Stimulated activated CD4-positive, alpha-beta T cell treated with anti-CD3 and anti-CD28 coated beads, Interleukin-1b, Interleukin-23, amount 100 ng/mL, for 4 hours (primary cell): ENCODE measurements around the gene ZSWIM9.

Experiments used
- DNase-seq, 2 donors: peaks; one replicate each; pipeline ENCODE4 v3.0.0-alpha.2; 2020; ENCODE audit warnings: low read depth in 2 of 2

ZSWIM9 gene

DNA sequence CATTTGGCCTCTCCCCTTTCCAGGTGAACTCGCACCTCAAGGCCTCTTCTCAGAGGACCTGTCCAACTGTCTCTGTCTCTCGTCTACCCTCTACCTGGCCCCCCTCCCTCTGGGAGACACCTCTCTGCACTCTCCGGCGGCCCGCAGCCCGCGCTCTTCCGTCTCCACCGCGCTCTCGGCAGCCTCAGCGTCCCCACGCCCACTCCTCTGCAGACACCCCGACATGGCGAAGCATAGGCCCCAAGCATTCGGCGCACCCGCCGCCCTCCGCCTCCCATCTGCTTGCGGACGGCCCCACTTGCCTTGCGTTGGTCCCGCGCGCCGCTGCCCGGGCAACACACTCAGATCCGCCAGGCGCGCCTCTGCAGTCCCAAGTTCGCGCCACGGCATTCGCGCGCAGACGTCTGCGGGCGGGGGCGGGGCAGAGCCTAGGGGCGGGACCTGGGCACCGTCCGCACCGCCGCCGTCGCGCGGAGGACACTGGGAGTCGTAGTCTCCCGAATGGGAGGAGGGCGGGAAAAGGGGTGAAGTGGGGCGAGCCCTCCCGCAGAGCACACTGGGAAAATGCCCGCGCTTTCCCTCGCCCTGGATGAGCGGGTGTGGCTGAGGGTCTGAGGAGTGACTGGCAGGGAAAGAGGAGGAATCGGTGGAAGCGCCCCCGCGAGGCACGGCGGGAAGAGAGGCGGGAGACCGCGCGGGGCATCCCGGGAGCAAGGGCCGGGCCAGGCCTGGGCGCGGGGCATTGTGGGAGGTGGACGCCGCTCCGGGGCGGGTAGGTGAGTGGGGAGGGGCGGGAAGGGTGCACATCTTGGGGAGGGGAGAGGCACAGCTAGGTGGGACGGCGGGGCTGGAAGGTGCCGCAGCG is at the start of gene ZSWIM9, which contains the start of gene LIG1:
Gene ZSWIM9, plus strand, starts transcription at position 742 of the 865 bp plus-strand sequence. CDS start 1,123 bp downstream, outside the sequence.
Gene LIG1, minus strand, starts transcription at position 406 of the 865 bp plus-strand sequence. CDS start 4,778 bp downstream, outside the sequence.
- DNase-seq, result peak; percentile 82 to 89

GRCh38 chr19:48121066-48121465 is 49.4 kb upstream of the ZSWIM9 start:
- no peak for DNase-seq

- no peak for DNase-seq
Measured at GRCh38 chr19:48121909-48122371, 48.5 kb upstream of the ZSWIM9 start.

DNA sequence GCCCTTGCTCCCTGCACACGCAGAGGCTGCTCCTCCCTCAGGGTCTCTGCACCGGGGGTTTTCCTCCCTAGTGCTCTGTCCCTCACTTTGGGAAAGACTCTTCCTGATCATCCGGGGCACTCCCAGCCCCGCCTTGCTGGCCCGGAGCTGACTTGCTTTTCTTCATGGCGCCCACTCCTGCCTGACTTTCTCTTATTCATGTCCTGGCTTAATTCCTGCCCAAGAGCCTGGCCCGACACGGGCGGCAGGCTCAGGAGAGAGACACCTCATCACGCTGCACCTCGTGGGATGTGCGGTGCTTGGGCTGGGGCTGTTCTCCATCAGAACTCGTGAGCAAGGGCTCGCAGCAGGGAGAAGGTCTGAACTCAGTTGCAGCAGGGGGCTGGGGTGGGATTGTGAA is 48.1 kb upstream of the ZSWIM9 start:
- DNase-seq, result no peak

- DNase-seq, result no peak
Measured at GRCh38 chr19:48123907-48124651, 46.4 kb upstream of the ZSWIM9 start.

DNA sequence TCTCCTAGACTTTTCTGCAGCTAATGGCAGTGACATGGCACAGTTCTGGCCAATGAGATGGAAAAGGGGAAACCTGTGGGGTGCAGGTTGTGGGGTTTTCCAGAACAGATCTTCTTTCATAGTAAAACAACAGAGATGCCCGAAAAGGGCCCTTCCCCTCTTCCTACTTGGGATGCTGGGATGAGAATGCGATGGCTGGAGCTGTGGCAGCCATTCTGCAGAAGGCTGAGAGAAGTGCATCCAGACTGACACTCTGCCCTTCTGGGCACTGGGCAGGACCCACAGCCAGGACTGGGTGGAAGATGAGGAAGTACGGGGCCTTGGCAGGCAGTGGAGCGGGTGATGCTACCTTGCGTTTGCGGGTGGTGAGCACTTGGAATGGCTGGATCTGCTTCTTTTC is 42.9 kb upstream of the ZSWIM9 start:
- no peak for DNase-seq

DNA sequence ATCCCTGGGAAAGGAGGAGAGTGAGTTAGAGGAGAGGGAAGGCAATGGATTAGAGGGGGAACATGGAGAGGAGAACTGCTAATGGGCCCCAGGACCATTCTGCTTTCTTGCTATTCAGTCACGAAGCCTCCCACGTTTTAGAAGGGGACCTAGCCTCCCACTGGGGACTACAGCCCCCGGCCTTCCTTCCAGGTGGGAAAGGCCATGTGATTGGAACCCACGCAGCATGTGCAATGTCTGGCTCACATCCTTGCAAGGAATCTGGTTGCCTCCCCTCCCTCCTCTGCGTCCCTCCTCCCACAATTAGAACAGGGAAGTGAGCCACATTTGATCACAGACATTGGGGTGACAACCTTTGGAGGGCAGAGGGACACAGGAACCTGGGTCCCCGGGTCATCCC is 37.4 kb upstream of the ZSWIM9 start:
- DNase-seq, result no peak

DNA sequence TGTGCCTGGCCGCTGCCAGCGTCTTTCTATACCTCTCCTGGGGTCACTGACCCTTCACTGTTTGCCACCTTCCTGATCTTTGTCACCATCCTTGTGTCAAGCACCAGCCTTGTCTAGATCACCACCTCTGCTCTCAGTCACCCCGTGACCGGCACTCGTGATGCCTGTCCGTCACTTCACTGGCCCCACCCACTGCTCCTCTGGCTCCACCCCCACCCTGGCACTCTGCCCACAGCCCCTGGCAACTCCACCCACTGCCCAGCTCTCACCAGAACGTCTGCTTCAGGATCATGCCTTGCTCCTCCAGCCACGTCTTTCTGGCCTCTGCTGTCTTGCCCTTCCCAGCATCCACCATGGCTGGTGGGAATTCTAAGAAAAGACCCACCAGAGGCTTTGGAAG is 35.1 kb upstream of the ZSWIM9 start:
- DNase-seq, result peak in 1 of 2 donors; percentile 17

GRCh38 chr19:48136547-48136946 is 33.9 kb upstream of the ZSWIM9 start:
- no peak for DNase-seq

DNA sequence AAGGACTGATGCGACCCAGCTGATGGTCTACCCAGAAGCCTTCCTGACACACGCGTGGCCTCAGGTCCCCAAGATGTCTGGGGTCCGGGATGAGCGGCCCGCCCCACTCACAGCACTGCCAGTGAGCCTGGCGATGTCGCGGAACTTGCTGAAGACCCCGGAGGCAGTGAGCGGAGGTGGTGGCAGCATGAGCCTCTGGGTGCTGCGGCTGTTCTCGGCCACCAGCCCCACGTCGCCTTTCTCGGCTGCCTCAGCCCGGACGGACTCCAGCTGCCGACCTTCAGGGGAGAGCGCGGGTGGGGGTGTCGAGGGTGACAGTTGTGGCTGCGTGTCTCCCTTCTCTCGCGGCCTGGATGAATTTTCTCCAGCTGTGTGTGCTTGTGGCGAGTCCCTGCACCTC is 33.1 kb upstream of the ZSWIM9 start:
- DNase-seq, result no peak

- DNase-seq, result no peak
Measured at GRCh38 chr19:48139053-48139452, 31.4 kb upstream of the ZSWIM9 start.

DNA sequence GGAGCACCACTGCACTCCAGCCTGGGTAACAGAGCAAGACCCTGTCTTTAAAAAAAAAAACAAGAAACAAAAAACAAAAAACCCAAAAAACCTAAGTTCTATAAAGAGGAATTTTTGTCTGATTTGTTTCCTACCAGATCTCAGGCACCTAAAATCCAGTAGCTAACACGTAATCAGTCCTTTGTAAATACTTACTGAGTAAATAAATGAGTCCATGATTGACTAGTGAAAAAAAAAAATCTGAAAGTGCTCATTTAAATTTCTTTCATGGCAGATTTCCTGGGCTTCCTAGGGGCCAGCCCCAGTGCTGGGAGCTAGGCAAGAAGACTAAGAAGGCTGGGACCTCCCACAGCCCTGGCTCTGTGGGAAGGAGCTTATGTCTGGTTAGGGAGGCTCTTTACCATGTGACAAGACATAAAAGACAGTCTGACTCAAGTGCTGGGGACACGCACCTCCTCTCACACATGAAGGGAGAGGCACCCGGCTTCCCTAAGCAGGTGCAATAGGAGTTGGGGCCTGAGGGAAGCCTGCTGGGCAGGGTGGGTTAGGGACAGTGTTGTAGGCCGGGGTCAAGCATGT is 22.8 kb upstream of the ZSWIM9 start:
- DNase-seq, result no peak

DNA sequence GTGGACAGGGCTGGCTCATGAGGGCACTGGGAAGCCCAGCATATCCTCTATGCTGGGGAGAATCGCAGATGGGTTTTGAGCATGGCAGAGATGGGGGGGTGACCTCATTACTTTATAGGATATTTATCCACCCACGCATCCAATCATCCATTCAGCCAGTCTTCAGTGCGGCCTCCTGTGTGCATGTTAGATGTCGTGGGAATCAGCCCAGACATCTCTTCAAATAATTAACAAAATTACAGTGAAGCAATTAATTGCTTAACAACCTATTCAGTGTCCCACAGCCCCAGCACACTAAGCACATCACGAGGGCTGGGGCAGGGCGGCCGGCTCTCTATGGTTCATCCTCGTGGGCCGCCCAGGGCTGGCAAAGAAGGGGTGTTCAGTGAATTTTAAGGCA is 21.9 kb upstream of the ZSWIM9 start:
- DNase-seq, result no peak

GRCh38 chr19:48149430-48149829 is 21.1 kb upstream of the ZSWIM9 start:
- no peak for DNase-seq

- DNase-seq, result peak; percentile 60 to 73
Measured at GRCh38 chr19:48152551-48152950, 17.9 kb upstream of the ZSWIM9 start.

GRCh38 chr19:48154003-48154402 is 16.5 kb upstream of the ZSWIM9 start:
- DNase-seq, result no peak

- DNase-seq, result no peak
Measured at GRCh38 chr19:48158210-48158790, 12.2 kb upstream of the ZSWIM9 start.

DNA sequence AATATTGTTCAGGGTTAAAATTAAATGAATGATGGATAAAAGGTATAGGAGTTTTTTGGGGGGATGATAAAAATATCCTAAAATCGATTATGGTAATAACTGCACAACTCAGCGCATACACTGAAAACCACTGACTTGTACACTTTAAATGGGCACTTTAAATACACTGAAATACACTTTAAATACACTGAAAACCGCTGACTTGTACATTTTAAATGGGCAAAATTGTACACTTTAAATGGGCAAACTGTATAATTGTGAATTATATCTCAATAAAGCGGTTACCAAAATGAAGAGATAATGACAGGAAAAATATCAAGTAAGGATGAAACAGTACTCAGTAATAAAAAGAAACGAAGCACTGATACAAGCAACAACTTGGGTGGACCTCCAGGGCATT is 1.8 kb upstream of the ZSWIM9 start:
- no peak for DNase-seq

- DNase-seq, result peak; percentile 91 to 96
Measured at GRCh38 chr19:48169578-48169938, 922 bp upstream of the ZSWIM9 start.

DNA sequence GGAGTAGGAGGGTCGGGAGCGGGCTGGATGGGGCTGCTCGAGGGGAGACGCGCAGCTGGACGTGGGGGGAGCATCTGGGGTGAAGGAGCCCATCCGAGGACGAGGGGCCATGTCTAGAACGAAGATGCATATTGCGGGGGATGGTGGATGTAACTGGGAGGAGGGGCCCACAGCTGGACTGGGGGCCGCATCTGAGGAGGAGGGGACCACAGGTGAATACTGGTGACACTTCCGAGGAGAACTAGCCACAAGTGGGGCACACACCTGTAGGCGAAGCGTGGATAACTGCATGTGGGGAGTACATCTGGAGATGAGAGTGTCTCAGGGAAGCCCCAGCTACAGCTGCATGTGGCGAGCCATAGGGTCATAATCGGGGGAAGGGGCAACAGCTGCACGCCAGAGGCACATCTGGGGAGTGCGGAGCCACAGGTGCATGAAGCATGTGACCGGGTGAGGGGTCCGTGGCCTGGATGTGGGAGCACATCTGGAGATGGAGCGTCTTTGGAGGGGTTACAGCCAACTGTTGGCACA is 402 bp downstream of the ZSWIM9 start:
- no peak for DNase-seq

DNA sequence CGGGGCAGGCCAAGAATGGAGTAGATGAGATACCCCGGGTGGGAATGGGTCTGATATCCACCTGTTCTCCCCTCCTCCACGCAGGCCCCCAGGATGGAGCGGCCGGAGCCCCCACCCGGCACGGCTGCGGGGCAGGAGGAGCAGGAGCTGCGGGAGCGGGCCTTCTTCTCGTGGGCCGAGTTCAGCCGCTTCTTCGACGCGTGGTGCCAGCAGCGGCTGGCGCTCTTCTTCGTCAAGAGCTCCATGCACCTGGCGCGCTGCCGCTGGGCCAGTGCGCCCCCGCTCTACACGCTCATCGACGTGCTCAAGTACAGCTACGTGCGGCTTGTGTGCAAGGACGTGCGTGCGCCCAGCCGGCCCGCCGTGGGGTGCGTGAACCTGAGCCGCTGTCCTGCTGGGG is 1.2 kb downstream of the ZSWIM9 start:
- DNase-seq, result no peak
